Prostate gland (tissue), 2 donors: ENCODE results near the gene PABPC1L.

Source experiments
- POLR2AphosphoS5 ChIP-seq: sonication (generic); formaldehyde crosslinking; IDR thresholded peaks from one replicate; pipeline ENCODE4 v1.6.1; 2017; ENCODE audit warnings: antibody characterized with exemption
- TF ChIP-seq, protein P1 (sequence below), 4 experiments: fragments of 200-600 bp in 2 of 4; fragments of 450-650 bp in 2 of 4; sonication (generic) in 2 of 4; IDR thresholded peaks; 1 replicate in 3 of 4; 2 replicates in 1 of 4; pipeline ENCODE4 v1.5.1; 2016 to 2019; ENCODE audit warnings: antibody characterized with exemption in 4 of 4, mild to moderate bottlenecking in 2 of 4, moderate library complexity in 2 of 4

DNA sequence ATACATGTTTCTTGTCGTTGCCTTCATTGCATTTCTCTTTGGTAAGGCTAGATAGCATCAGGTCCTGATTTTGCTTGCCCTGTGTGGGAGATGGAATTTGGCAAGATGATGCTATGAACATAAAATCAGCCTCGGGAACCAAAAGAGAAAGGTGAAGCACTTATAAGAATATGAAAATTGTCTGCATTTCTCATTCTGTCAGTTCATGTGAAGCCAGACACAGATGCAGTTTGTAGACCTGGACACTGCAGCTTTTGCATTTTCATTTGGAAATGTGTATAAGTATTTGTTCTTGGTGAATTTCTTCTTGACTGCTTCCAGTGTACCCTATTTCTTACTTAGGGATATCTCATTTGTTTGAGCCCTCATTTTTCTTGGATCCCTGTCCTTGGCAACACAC, 23.0 kb upstream of the PABPC1L start:
- TF ChIP-seq, protein P1, sequence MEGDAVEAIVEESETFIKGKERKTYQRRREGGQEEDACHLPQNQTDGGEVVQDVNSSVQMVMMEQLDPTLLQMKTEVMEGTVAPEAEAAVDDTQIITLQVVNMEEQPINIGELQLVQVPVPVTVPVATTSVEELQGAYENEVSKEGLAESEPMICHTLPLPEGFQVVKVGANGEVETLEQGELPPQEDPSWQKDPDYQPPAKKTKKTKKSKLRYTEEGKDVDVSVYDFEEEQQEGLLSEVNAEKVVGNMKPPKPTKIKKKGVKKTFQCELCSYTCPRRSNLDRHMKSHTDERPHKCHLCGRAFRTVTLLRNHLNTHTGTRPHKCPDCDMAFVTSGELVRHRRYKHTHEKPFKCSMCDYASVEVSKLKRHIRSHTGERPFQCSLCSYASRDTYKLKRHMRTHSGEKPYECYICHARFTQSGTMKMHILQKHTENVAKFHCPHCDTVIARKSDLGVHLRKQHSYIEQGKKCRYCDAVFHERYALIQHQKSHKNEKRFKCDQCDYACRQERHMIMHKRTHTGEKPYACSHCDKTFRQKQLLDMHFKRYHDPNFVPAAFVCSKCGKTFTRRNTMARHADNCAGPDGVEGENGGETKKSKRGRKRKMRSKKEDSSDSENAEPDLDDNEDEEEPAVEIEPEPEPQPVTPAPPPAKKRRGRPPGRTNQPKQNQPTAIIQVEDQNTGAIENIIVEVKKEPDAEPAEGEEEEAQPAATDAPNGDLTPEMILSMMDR (IDR thresholded peaks at IDR 0.05), result no peak
- TF ChIP-seq POLR2AphosphoS5, result no peak
